HepG2 (cell line): ENCODE measurements around the gene CEBPG. TPM values are rescaled to one million over a fixed set of nuclear protein-coding genes. Genes with fewer than 3 reads are reported as not detected.
A peak's percentile ranks its signal among the peaks of the same experiment; 100 is the strongest.

Source experiments
- ATRX ChIP-seq: sonication (generic); formaldehyde crosslinking; IDR thresholded peaks from 2 replicates; pipeline ENCODE4 v1.4.0; 2020; ENCODE audit warnings: missing genetic modification reagents, borderline replicate concordance
- CENPBD1 ChIP-seq: sonication (generic); formaldehyde crosslinking; IDR thresholded peaks from 2 replicates; pipeline ENCODE4 v1.8.0; 2022; ENCODE audit warnings: missing genetic modification reagents, low read depth, mild to moderate bottlenecking, borderline replicate concordance
- KLF16 ChIP-seq, 2 experiments: sonication (generic) in 1 of 2; formaldehyde crosslinking in 1 of 2; IDR thresholded peaks; 2 replicates each; pipeline versions ENCODE4 v1.6.1 to v1.8.0; 2016 to 2023; ENCODE audit warnings: missing genetic modification reagents in 2 of 2, missing compliant biosample characterization in 1 of 2
- MTF2 ChIP-seq: sonication (generic); formaldehyde crosslinking; IDR thresholded peaks from 2 replicates; pipeline ENCODE4 v1.5.0; 2020; ENCODE audit warnings: missing genetic modification reagents, borderline replicate concordance
- PAX8 ChIP-seq: sonication (generic); formaldehyde crosslinking; IDR thresholded peaks from 2 replicates; pipeline ENCODE4 v1.8.0; 2022; ENCODE audit warnings: mild to moderate bottlenecking, missing genetic modification reagents, borderline replicate concordance
- PRPF4 ChIP-seq: fragments of 200-400 bp; formaldehyde crosslinking; IDR thresholded peaks from 2 replicates; pipeline ENCODE4 v1.6.1; 2016; ENCODE audit warnings: low read length, low read depth; ENCODE audit not compliant: poor library complexity, severe bottlenecking
- RCOR2 ChIP-seq: IDR thresholded peaks from 2 replicates; pipeline ENCODE4 v1.6.1; 2016; ENCODE audit warnings: missing biosample characterization, missing genetic modification reagents
- ZNF256 ChIP-seq: sonication (generic); formaldehyde crosslinking; conservative IDR thresholded peaks from 2 replicates; pipeline ENCODE4 v1.4.0; 2020; ENCODE audit warnings: missing genetic modification reagents
- ZNF326 ChIP-seq: sonication (generic); formaldehyde crosslinking; IDR thresholded peaks from 2 replicates; pipeline ENCODE4 v1.4.0; 2020; ENCODE audit warnings: missing genetic modification reagents, borderline replicate concordance
- ZNF350 ChIP-seq: sonication (generic); formaldehyde crosslinking; IDR thresholded peaks from 2 replicates; pipeline ENCODE4 v1.4.0; 2020; ENCODE audit warnings: mild to moderate bottlenecking, low read depth, missing genetic modification reagents, borderline replicate concordance
- ZNF414 ChIP-seq: sonication (generic); formaldehyde crosslinking; IDR thresholded peaks from 2 replicates; pipeline ENCODE4 v1.5.0; 2020; ENCODE audit warnings: missing genetic modification reagents
- ZNF660 ChIP-seq: sonication (generic); formaldehyde crosslinking; IDR thresholded peaks from 2 replicates; pipeline ENCODE4 v1.5.1; 2020; ENCODE audit warnings: mild to moderate bottlenecking, low read depth, missing genetic modification reagents, borderline replicate concordance
- ZNF790 ChIP-seq: sonication (generic); formaldehyde crosslinking; IDR thresholded peaks from 2 replicates; pipeline ENCODE4 v1.8.0; 2022; ENCODE audit warnings: missing genetic modification reagents, mild to moderate bottlenecking, borderline replicate concordance
- polyA plus RNA-seq, 8 experiments: library from polyadenylated mRNA; depleted of rRNA in 3 of 8; stranded (reverse) in 7 of 8; unstranded in 1 of 8; fragments of >200 nt; fragmentation: Illumina TruSeq in 4 of 8; extraction: Trizol in 4 of 8; gene quantifications; 2 replicates each; pipeline versions ENCODE4 v1.2.1 to v1.2.3, GENCODE V29; 2011 to 2016; ENCODE audit warnings: low read depth in 4 of 8, missing spikeins in 1 of 8, mixed read lengths in 1 of 8; ENCODE audit not compliant: insufficient read depth in 1 of 8
- total RNA-seq, 5 experiments: library from RNA; depleted of rRNA; stranded (reverse); fragments of >200 nt; fragmentation: Illumina TruSeq; extraction: Trizol; gene quantifications; 2 replicates each; pipeline ENCODE4 v1.2.3, GENCODE V29; 2016; ENCODE audit warnings: low read depth in 1 of 5
- TF ChIP-seq, protein P1 (sequence below): sonication (generic); formaldehyde crosslinking; IDR thresholded peaks from 2 replicates; pipeline ENCODE4 v1.9.0; 2022; ENCODE audit warnings: low read depth, missing genetic modification reagents
- TF ChIP-seq, protein P2 (sequence below): sonication (generic); formaldehyde crosslinking; IDR thresholded peaks from 2 replicates; pipeline ENCODE4 v1.5.1; 2020; ENCODE audit warnings: missing genetic modification reagents, mild to moderate bottlenecking, borderline replicate concordance
- TF ChIP-seq, protein P3 (sequence below): sonication (generic); formaldehyde crosslinking; IDR thresholded peaks from 2 replicates; pipeline ENCODE4 v1.5.1; 2020; ENCODE audit warnings: mild to moderate bottlenecking, missing genetic modification reagents, borderline replicate concordance

CEBPG gene
- total and polyA plus RNA-seq, 2 of the 13 experiments (the other 11 are each of a cell fraction or from before 2014, with no cell fraction given), result 25.7 to 34.3 TPM

GRCh38 chr19:33373453-33374235 lies at the start of gene CEBPG (continued):
- TF ChIP-seq, protein P1, sequence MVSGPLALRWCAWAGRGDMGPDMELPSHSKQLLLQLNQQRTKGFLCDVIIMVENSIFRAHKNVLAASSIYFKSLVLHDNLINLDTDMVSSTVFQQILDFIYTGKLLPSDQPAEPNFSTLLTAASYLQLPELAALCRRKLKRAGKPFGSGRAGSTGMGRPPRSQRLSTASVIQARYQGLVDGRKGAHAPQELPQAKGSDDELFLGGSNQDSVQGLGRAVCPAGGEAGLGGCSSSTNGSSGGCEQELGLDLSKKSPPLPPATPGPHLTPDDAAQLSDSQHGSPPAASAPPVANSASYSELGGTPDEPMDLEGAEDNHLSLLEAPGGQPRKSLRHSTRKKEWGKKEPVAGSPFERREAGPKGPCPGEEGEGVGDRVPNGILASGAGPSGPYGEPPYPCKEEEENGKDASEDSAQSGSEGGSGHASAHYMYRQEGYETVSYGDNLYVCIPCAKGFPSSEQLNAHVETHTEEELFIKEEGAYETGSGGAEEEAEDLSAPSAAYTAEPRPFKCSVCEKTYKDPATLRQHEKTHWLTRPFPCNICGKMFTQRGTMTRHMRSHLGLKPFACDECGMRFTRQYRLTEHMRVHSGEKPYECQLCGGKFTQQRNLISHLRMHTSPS (CRISPR knock-in tag), result no peak; the same call in 1 of the 2 replicates
- TF ChIP-seq ZNF256 (CRISPR knock-in tag) (no peak), PRPF4 (no peak), CENPBD1 (no peak), KLF16 (CRISPR knock-in tag; IDR thresholded peaks at IDR 0.05) (no peak; a peak in 1 of 4 replicates), ZNF790 (CRISPR knock-in tag) (no peak), RCOR2 (CRISPR knock-in tag) (no peak), ATRX (no peak), MTF2 (peak; percentile 45; the same call in 1 of the 2 replicates), ZNF660 (CRISPR knock-in tag) (no peak), ZNF350 (CRISPR knock-in tag) (no peak), ZNF326 (CRISPR knock-in tag) (no peak), ZNF414 (CRISPR knock-in tag) (peak; percentile 64; the same call in 1 of the 2 replicates), PAX8 (CRISPR knock-in tag) (no peak)
- TF ChIP-seq, protein P2, sequence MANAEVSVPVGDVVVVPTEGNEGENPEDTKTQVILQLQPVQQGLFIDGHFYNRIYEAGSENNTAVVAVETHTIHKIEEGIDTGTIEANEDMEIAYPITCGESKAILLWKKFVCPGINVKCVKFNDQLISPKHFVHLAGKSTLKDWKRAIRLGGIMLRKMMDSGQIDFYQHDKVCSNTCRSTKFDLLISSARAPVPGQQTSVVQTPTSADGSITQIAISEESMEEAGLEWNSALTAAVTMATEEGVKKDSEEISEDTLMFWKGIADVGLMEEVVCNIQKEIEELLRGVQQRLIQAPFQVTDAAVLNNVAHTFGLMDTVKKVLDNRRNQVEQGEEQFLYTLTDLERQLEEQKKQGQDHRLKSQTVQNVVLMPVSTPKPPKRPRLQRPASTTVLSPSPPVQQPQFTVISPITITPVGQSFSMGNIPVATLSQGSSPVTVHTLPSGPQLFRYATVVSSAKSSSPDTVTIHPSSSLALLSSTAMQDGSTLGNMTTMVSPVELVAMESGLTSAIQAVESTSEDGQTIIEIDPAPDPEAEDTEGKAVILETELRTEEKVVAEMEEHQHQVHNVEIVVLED, result peak; percentile 49; the same call in 1 of the 2 replicates
- TF ChIP-seq, protein P3, sequence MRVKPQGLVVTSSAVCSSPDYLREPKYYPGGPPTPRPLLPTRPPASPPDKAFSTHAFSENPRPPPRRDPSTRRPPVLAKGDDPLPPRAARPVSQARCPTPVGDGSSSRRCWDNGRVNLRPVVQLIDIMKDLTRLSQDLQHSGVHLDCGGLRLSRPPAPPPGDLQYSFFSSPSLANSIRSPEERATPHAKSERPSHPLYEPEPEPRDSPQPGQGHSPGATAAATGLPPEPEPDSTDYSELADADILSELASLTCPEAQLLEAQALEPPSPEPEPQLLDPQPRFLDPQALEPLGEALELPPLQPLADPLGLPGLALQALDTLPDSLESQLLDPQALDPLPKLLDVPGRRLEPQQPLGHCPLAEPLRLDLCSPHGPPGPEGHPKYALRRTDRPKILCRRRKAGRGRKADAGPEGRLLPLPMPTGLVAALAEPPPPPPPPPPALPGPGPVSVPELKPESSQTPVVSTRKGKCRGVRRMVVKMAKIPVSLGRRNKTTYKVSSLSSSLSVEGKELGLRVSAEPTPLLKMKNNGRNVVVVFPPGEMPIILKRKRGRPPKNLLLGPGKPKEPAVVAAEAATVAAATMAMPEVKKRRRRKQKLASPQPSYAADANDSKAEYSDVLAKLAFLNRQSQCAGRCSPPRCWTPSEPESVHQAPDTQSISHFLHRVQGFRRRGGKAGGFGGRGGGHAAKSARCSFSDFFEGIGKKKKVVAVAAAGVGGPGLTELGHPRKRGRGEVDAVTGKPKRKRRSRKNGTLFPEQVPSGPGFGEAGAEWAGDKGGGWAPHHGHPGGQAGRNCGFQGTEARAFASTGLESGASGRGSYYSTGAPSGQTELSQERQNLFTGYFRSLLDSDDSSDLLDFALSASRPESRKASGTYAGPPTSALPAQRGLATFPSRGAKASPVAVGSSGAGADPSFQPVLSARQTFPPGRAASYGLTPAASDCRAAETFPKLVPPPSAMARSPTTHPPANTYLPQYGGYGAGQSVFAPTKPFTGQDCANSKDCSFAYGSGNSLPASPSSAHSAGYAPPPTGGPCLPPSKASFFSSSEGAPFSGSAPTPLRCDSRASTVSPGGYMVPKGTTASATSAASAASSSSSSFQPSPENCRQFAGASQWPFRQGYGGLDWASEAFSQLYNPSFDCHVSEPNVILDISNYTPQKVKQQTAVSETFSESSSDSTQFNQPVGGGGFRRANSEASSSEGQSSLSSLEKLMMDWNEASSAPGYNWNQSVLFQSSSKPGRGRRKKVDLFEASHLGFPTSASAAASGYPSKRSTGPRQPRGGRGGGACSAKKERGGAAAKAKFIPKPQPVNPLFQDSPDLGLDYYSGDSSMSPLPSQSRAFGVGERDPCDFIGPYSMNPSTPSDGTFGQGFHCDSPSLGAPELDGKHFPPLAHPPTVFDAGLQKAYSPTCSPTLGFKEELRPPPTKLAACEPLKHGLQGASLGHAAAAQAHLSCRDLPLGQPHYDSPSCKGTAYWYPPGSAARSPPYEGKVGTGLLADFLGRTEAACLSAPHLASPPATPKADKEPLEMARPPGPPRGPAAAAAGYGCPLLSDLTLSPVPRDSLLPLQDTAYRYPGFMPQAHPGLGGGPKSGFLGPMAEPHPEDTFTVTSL (CRISPR knock-in tag), result no peak
